Measurements from ENCODE around the gene CYP4F12. TPM values are rescaled to one million over a fixed set of nuclear protein-coding genes. Genes with fewer than 3 reads are reported as not detected.

Gene CYP4F12
- total and polyA plus RNA-seq, 10 of the 15 experiments (the other 5 are each of a cell fraction or from before 2014, with no cell fraction given) = 0.12 to 0.20 TPM; not detected in 8

DNA sequence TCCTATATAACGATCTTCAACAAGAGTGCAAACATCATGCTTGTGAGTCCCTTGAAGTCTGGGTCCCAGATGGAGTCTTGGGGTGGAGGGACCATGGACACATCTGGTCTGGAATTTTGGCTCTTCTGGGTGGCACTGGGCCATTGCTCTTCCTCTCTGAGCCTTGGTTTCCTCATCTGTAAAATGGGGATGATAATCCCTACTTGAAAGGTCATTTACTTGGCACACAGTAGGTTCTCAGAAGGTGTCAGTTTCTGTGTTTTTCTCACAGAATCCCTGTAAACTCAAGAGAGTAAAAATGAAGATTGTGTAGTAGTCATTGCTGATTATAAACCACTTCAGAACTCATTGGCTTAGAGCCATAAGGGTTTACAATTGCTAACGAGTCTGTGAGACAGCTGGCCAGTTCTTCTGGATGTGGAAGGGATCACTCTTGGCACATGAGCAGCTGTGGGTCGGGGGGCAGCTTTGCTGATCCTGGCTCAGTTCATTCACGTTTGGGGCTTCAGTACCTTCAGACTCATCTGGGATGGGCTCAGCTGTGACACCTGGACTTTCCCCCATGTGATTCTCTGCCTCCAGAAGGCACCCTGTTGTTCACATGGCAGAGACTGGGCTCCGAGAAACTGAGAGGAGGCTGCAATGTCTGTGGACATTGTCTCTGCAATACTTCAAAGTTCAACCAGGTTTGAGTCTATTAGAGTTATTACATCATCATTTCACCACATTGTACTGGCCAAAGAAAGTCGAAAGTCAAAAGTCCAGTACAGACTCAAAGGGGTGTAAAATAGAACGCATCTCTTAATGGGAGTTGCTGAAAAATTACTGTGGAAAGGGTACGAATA lies 7.8 kb downstream of the CYP4F12 start:
- CTCF ChIA-PET = no interaction called here
- RAD21 ChIA-PET (ENCODE audit: unreplicated experiment) = no interaction called here
- H2AFZ ChIP-seq (ENCODE audit: control insufficient read depth, low read depth, low read length) = no peak overlapping the region
- H3K36me3 ChIP-seq (ENCODE audit: control insufficient read depth in 2 of 2, insufficient read depth in 2 of 2, low read length in 1 of 2) = no peaks in the 10 kb centered on the region
- no peaks in the 10 kb centered on the region for H4K20me1 ChIP-seq (ENCODE audit: control insufficient read depth, insufficient read depth)
- no peaks in the 10 kb centered on the region for H3K9me3 ChIP-seq (replicated peaks; ENCODE audit: control insufficient read depth, insufficient read depth, low read length)
- ATAC-seq (no peak), DNase-seq (ENCODE audit: low read depth, low spot score) (no peak), FAIRE-seq (no peak)
- H3K4me2 ChIP-seq (ENCODE audit: control insufficient read depth, insufficient read depth) = no peak overlapping the region
- no peaks in the 10 kb centered on the region for H3K79me2 ChIP-seq (ENCODE audit: control insufficient read depth, insufficient read depth, low read length)
- H3K4me3 ChIP-seq = no peak overlapping the region
- TF ChIP-seq MEF2B (IDR thresholded peaks at IDR 0.05; ENCODE audit: partially characterized antibody, poor library complexity, severe bottlenecking) = no peak
- H3K27ac ChIP-seq (ENCODE audit: control insufficient read depth, insufficient read depth) = no peak overlapping the region
- 0% methylated on average over 8 of the region's 8 CpGs for WGBS (ENCODE audit: insufficient coverage, insufficient replicate concordance, low lambda C conversion rate, missing lambda C conversion rate)
- H3K4me1 ChIP-seq (ENCODE audit: control insufficient read depth, insufficient read depth, low read length) = no peaks in the 10 kb centered on the region
- POLR2A ChIA-PET = no interaction called here
- no peak overlapping the region for H3K9ac ChIP-seq (ENCODE audit: control insufficient read depth, insufficient read depth, low read length)
- in situ Hi-C loops (cut with MboI) (no loop called here), intact Hi-C loops (cut with micrococcal nuclease; ENCODE audit: unreplicated experiment) (no loop called here)
- SMC1A ChIA-PET (ENCODE audit: uncharacterized antibody, unreplicated experiment) = no interaction called here
- H3K27me3 ChIP-seq (replicated peaks in 1 of 2; ENCODE audit: control insufficient read depth in 2 of 2, insufficient read depth in 2 of 2, low read length in 1 of 2) = no peaks in the 10 kb centered on the region
- no TSS peak for BruUV-seq (replicated peaks)

DNA sequence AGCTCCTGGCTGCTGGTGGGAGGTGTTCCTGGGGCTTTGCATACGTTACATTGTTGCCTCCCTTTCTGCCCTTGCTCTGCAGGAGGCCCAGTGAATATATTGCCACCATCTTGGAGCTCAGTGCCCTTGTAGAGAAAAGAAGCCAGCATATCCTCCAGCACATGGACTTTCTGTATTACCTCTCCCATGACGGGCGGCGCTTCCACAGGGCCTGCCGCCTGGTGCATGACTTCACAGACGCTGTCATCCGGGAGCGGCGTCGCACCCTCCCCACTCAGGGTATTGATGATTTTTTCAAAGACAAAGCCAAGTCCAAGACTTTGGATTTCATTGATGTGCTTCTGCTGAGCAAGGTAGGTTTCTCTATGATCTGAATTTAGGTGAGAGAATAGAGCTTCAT lies 10.5 kb downstream of the CYP4F12 start:
- DNase-seq (ENCODE audit: low read depth, low spot score) (no peak), ATAC-seq (no peak), FAIRE-seq (no peak)
- RAD21 ChIA-PET (ENCODE audit: unreplicated experiment) = no interaction called here
- H4K20me1 ChIP-seq (ENCODE audit: control insufficient read depth, insufficient read depth) = no peaks in the 10 kb centered on the region
- CTCF ChIA-PET = no interaction called here
- no peak overlapping the region for H3K27ac ChIP-seq (ENCODE audit: control insufficient read depth, insufficient read depth)
- H2AFZ ChIP-seq (ENCODE audit: control insufficient read depth, low read depth, low read length) = no peak overlapping the region
- H3K36me3 ChIP-seq (ENCODE audit: control insufficient read depth in 2 of 2, insufficient read depth in 2 of 2, low read length in 1 of 2) = no peaks in the 10 kb centered on the region
- H3K4me2 ChIP-seq (ENCODE audit: control insufficient read depth, insufficient read depth) = no peak overlapping the region
- no peaks in the 10 kb centered on the region for H3K79me2 ChIP-seq (ENCODE audit: control insufficient read depth, insufficient read depth, low read length)
- H3K27me3 ChIP-seq (replicated peaks in 1 of 2; ENCODE audit: control insufficient read depth in 2 of 2, insufficient read depth in 2 of 2, low read length in 1 of 2) = no peaks in the 10 kb centered on the region
- no peaks in the 10 kb centered on the region; the same call in 2 of the 3 replicates for H3K9me3 ChIP-seq (replicated peaks; ENCODE audit: control insufficient read depth, insufficient read depth, low read length)
- intact Hi-C loops (cut with micrococcal nuclease; ENCODE audit: unreplicated experiment) = no loop called here
- WGBS (ENCODE audit: insufficient coverage, insufficient replicate concordance, low lambda C conversion rate, missing lambda C conversion rate) = 73% methylated on average over 10 of the region's 10 CpGs
- no TSS peak for BruUV-seq (replicated peaks)
- in situ Hi-C loops (cut with MboI) = no loop called here
- POLR2A ChIA-PET = no interaction called here
- SMC1A ChIA-PET (ENCODE audit: uncharacterized antibody, unreplicated experiment) = no interaction called here
- no peaks in the 10 kb centered on the region for H3K4me1 ChIP-seq (ENCODE audit: control insufficient read depth, insufficient read depth, low read length)
- H3K9ac ChIP-seq (ENCODE audit: control insufficient read depth, insufficient read depth, low read length) = no peak overlapping the region
- H3K4me3 ChIP-seq = no peak overlapping the region
- TF ChIP-seq SMAD1 (IDR thresholded peaks at IDR 0.05; ENCODE audit: low read depth, partially characterized antibody) (no peak), KLF5 (IDR thresholded peaks at IDR 0.05; ENCODE audit: partially characterized antibody) (no peak), IKZF2 (IDR thresholded peaks at IDR 0.05) (no peak), POLR2AphosphoS5 (IDR thresholded peaks at IDR 0.05; ENCODE audit: low read length) (no peak), WRNIP1 (IDR thresholded peaks at IDR 0.05; ENCODE audit: borderline replicate concordance, low read depth, low read length) (no peak), EZH2 (IDR thresholded peaks at IDR 0.05; ENCODE audit: borderline replicate concordance, control insufficient read depth, low read depth, low read length) (no peak), TARDBP (IDR thresholded peaks at IDR 0.05; ENCODE audit: borderline replicate concordance) (no peak), CBFB (IDR thresholded peaks at IDR 0.05; ENCODE audit: low read depth) (no peak), TCF3 (IDR thresholded peaks at IDR 0.05; ENCODE audit: borderline replicate concordance, insufficient read depth, low read depth, low read length) (no peak), EP300 (IDR thresholded peaks at IDR 0.05; ENCODE audit: borderline replicate concordance in 1 of 2, control insufficient read depth in 1 of 2, low read depth in 2 of 2, low read length in 2 of 2) (no peak), TAF1 (IDR thresholded peaks at IDR 0.05; ENCODE audit: borderline replicate concordance, low read depth, low read length) (no peak), GATAD2B (conservative IDR thresholded peaks at IDR 0.05; ENCODE audit: low read depth) (no peak)
- TF ChIP-seq, protein P1, sequence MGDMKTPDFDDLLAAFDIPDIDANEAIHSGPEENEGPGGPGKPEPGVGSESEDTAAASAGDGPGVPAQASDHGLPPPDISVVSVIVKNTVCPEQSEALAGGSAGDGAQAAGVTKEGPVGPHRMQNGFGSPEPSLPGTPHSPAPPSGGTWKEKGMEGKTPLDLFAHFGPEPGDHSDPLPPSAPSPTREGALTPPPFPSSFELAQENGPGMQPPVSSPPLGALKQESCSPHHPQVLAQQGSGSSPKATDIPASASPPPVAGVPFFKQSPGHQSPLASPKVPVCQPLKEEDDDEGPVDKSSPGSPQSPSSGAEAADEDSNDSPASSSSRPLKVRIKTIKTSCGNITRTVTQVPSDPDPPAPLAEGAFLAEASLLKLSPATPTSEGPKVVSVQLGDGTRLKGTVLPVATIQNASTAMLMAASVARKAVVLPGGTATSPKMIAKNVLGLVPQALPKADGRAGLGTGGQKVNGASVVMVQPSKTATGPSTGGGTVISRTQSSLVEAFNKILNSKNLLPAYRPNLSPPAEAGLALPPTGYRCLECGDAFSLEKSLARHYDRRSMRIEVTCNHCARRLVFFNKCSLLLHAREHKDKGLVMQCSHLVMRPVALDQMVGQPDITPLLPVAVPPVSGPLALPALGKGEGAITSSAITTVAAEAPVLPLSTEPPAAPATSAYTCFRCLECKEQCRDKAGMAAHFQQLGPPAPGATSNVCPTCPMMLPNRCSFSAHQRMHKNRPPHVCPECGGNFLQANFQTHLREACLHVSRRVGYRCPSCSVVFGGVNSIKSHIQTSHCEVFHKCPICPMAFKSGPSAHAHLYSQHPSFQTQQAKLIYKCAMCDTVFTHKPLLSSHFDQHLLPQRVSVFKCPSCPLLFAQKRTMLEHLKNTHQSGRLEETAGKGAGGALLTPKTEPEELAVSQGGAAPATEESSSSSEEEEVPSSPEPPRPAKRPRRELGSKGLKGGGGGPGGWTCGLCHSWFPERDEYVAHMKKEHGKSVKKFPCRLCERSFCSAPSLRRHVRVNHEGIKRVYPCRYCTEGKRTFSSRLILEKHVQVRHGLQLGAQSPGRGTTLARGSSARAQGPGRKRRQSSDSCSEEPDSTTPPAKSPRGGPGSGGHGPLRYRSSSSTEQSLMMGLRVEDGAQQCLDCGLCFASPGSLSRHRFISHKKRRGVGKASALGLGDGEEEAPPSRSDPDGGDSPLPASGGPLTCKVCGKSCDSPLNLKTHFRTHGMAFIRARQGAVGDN (IDR thresholded peaks at IDR 0.05) = no peak

All from GM12878 (cell line).